IPS-20b (cell line): Measurements from ENCODE around the gene PIGR.

Experiments
- H3K27ac ChIP-seq: one replicate; pipeline ENCODE4 v1.5.1; 2013; ENCODE audit warnings: low read length
- H3K27me3 ChIP-seq: 2 replicates; pipeline ENCODE4 v1.6.1; 2013; ENCODE audit warnings: mild to moderate bottlenecking, low read length, inconsistent platforms; ENCODE audit not compliant: insufficient read depth
- H3K36me3 ChIP-seq: 2 replicates; pipeline ENCODE4 v1.6.1; 2013; ENCODE audit warnings: low read depth, mild to moderate bottlenecking, inconsistent platforms, low read length, moderate library complexity; ENCODE audit not compliant: insufficient read depth
- H3K4me1 ChIP-seq: 2 replicates; pipeline ENCODE4 v1.6.1; 2013; ENCODE audit warnings: mild to moderate bottlenecking, control low read depth, inconsistent platforms, low read length, moderate library complexity; ENCODE audit not compliant: insufficient read depth
- H3K4me3 ChIP-seq: 2 replicates; pipeline ENCODE4 v1.5.1; 2013; ENCODE audit warnings: mild to moderate bottlenecking, low read length, inconsistent platforms
- H3K9ac ChIP-seq: 2 replicates; pipeline ENCODE4 v1.6.1; 2013; ENCODE audit warnings: low read depth, mild to moderate bottlenecking, inconsistent platforms, low read length, moderate library complexity
- H3K9me3 ChIP-seq: 2 replicates; pipeline ENCODE4 v1.6.1; 2013; ENCODE audit warnings: mild to moderate bottlenecking, low read depth, low read length, inconsistent platforms; ENCODE audit not compliant: insufficient read depth

Gene PIGR

DNA sequence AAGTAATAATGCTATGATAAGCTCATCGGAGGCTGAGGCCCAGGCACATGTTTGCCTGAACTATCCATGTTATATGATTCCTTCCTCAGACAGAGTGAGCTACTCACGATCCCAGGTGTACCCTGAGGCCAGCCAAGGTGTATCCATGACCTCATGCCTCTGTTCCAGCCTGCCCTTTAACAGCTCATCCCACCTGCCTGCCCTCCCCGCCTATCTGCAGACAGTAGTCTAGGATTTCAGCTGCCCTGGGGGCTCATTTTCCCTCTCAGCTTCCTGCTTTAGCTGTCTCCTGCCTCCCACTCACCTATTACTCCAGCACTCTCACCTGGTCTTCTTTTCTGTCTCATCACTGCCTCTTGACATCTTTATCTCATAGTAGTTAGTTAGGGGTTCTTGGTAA, 50.9 kb downstream of the PIGR start:
- Histone ChIP-seq H3K36me3 (no peaks in the 10 kb centered on the region), H3K9me3 (no peaks in the 10 kb centered on the region), H3K27ac (no peak overlapping the region), H3K4me3 (no peak overlapping the region), H3K27me3 (no peaks in the 10 kb centered on the region), H3K9ac (no peak overlapping the region), H3K4me1 (peaks cover 5% of the 10 kb centered on the region)

DNA sequence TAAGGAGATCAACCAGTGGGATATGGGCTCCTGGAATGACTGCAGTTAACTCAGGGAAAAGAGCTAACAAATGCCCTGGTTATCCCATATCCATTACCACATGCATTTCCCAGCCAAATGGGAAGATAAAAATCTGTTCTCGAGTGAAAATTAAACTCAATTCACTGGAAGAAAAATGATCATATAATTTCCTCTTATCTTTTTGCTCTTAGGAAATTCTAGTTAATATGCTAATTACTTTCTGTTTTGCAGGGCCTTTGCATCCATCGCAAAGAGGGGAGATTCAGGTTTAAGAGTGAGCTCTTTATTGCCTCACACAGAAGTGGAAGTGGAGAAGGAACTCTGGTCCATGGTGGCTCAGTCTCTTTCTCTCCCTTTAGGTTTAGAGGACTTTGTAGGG, 52.9 kb downstream of the PIGR start:
- H3K27me3 ChIP-seq: no peaks in the 10 kb centered on the region
- H3K4me3 ChIP-seq: no peak overlapping the region
- no peaks in the 10 kb centered on the region for H3K9me3 ChIP-seq
- H3K27ac ChIP-seq: no peak overlapping the region
- H3K9ac ChIP-seq: no peak overlapping the region
- no peaks in the 10 kb centered on the region for H3K36me3 ChIP-seq
- H3K4me1 ChIP-seq: peaks cover 8% of the 10 kb centered on the region

DNA sequence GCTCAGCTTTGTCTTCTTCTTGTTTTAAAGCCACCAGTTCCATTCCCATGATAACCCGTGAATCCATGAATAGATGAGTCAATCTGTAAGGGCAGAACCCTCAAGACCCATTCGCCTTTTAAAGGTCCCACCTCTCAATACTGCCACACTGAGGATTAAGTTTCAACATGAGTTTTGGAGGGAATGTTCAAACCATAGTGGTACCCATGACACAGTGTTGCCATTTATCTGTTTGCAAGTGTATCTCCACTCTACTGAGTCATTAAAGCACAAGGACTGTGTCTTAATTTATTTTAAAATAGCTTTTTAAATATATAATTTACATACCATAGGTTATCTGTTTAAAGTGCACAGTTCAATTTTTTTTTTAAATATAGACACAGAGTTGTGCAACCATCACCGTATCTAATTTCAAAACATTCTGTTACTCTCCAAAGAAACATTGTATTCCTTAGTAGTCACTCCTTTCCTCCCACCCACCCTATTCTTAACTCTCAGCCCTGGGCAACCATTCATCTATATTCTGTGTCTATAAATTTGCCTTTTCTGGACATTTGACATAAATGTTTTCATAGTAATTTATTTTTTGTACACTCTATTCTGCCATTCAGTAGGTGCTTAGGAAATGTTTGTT, 53.8 kb downstream of the PIGR start:
- Histone ChIP-seq H3K27me3 (no peaks in the 10 kb centered on the region), H3K4me3 (no peak overlapping the region), H3K36me3 (no peaks in the 10 kb centered on the region), H3K27ac (no peak overlapping the region), H3K4me1 (peaks cover 8% of the 10 kb centered on the region), H3K9ac (no peak overlapping the region), H3K9me3 (no peaks in the 10 kb centered on the region)

GRCh38 chr1:206891412-206891811, 54.9 kb downstream of the PIGR start:
- Histone ChIP-seq H3K9me3 (no peaks in the 10 kb centered on the region), H3K4me3 (no peak overlapping the region), H3K9ac (no peak overlapping the region), H3K27ac (no peak overlapping the region), H3K27me3 (no peaks in the 10 kb centered on the region), H3K36me3 (no peaks in the 10 kb centered on the region), H3K4me1 (peaks cover 8% of the 10 kb centered on the region)

DNA sequence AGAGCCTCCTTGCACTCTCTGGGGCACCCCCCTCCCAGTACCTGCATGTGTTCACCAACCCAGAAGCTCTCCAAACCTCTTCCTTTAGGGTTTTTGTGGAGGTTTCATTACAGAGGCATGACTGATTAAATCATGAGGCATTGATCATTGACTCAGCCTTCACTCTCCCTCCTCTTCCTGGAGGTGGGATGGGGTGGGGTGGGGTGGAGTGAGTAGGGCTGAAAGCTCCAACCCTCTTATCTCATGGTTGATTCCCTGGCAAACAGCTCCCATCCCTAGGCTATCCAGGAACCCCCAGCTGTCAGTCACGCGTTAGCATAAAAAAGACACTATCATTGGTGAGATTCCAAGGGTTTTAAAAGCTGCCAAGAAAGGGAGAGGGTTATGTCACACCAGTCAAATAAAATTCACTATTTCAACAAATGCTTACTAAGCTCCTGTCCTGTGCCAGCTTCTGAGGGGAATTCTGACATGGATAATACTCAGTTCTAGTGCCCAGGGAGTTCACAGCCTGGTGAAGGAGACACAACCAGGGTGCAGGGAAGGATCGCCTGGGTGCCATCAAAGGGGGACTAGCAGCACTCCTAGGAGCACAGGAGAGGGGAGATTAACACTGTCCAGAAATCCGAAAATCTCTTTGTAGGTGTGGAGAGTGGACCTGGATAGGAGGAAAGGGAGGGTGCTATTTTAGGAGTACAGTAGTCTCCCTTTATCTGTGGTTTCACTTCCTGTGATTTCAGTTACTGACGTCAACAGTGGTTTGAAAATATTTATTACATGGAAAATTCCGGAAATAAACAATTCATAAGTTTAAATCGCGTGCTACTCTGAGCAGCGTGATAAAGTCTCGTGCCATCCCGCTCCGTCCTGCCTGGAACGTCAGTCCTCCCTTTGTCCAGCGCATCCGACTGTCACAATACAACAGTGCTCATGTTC, 55.9 kb downstream of the PIGR start:
- H3K9ac ChIP-seq: no peak overlapping the region
- H3K4me3 ChIP-seq: no peak overlapping the region

DNA sequence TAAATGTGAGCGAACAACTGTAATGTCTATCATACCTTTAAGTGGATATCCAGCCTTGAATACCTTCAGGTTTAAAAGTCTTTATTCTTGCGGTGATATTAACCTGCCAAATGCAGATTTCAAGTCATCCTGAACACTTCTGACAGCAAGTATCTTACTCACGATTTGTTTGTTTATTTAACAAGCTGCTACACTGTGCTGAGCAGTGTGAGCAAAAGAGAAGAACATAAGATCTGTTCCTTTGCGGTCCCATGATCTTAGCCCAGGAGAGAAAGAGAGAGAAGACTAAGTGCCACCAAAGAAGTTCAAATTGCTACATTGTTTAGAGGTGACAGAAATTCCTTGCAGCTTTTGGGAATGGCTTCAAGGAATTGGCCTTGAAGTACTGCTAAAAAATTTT, 58.6 kb downstream of the PIGR start:
- Histone ChIP-seq H3K4me3 (no peak overlapping the region), H3K27ac (no peak overlapping the region), H3K9me3 (no peaks in the 10 kb centered on the region), H3K27me3 (no peaks in the 10 kb centered on the region), H3K9ac (no peak overlapping the region), H3K36me3 (no peaks in the 10 kb centered on the region), H3K4me1 (peaks cover 8% of the 10 kb centered on the region)

More for the DNA sequence above, 55.9 kb downstream of the PIGR start:
- Histone ChIP-seq H3K27me3 (no peaks in the 10 kb centered on the region), H3K4me1 (peaks cover 8% of the 10 kb centered on the region), H3K36me3 (no peaks in the 10 kb centered on the region), H3K27ac (no peak overlapping the region), H3K9me3 (no peaks in the 10 kb centered on the region)

DNA sequence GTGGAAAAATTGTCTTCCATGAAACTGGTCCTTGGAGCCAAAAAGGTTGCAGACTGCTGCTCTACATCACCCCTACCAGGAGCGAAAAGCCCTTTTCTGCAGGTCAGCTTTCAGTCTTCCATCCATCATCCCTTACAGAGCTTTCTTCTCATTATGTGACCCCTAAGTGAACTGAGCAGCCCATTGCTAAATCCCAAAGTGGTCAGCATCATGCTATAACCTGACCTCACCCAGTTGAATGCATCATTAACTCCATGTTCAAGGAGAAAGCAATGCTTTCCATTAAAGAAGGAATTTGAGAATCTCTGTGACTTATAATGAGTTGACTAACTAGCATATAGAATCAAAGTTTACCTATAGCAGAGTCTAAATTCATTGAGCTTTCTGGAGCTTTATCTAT, 59.4 kb downstream of the PIGR start:
- Histone ChIP-seq H3K27me3 (no peaks in the 10 kb centered on the region), H3K4me3 (no peak overlapping the region), H3K27ac (no peak overlapping the region), H3K36me3 (no peaks in the 10 kb centered on the region), H3K9ac (no peak overlapping the region), H3K9me3 (no peaks in the 10 kb centered on the region), H3K4me1 (peaks cover 8% of the 10 kb centered on the region)

GRCh38 chr1:206885341-206886060, 60.8 kb downstream of the PIGR start:
- Histone ChIP-seq H3K27me3 (no peaks in the 10 kb centered on the region), H3K9me3 (no peaks in the 10 kb centered on the region), H3K36me3 (no peaks in the 10 kb centered on the region), H3K9ac (no peak overlapping the region), H3K27ac (no peak overlapping the region), H3K4me3 (no peak overlapping the region), H3K4me1 (peaks cover 5% of the 10 kb centered on the region)

- Histone ChIP-seq H3K4me3 (no peak overlapping the region), H3K27ac (no peak overlapping the region), H3K36me3 (no peaks in the 10 kb centered on the region), H3K9ac (no peak overlapping the region), H3K27me3 (no peaks in the 10 kb centered on the region), H3K9me3 (no peaks in the 10 kb centered on the region; the same call in 1 of the 2 replicates), H3K4me1 (no peaks in the 10 kb centered on the region)
Observed at GRCh38 chr1:206883876-206884275, 62.4 kb downstream of the PIGR start.

GRCh38 chr1:206883160-206883559, 63.1 kb downstream of the PIGR start:
- Histone ChIP-seq H3K4me1 (no peaks in the 10 kb centered on the region), H3K4me3 (no peak overlapping the region), H3K27ac (no peak overlapping the region), H3K9me3 (peaks cover 4% of the 10 kb centered on the region), H3K27me3 (no peaks in the 10 kb centered on the region), H3K36me3 (no peaks in the 10 kb centered on the region), H3K9ac (no peak overlapping the region)

DNA sequence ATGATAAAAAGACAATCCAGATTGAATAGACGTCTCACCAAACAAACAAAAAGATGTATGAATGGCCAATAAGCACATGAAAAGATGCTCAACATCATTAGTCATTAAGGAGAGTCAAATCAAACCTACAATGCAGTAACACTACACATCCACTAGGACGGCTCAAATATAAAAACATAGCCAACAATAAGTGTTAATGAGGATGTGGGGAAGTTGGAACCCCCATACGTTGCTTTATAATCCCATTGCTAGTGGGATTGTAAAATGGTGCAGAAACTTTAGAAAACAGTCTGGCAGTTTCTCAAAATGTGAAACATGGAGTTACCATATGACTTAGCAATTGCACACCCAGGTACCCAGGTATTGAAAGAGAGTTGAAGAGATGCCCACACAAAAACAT, 63.7 kb downstream of the PIGR start:
- Histone ChIP-seq H3K27me3 (no peaks in the 10 kb centered on the region), H3K4me1 (no peaks in the 10 kb centered on the region), H3K9me3 (peaks cover 10% of the 10 kb centered on the region), H3K4me3 (no peak overlapping the region), H3K27ac (no peak overlapping the region), H3K36me3 (no peaks in the 10 kb centered on the region), H3K9ac (no peak overlapping the region)
